NB4 (cell line): Measurements from ENCODE around the gene ASAP3.

ENCODE experiments used
- DNase-seq: peaks from one replicate; pipeline ENCODE4 v3.0.0; 2010; ENCODE audit warnings: low read depth
- H3K4me3 ChIP-seq: one replicate; pipeline ENCODE4 v1.5.1; 2011; ENCODE audit warnings: mild to moderate bottlenecking, low read depth, low read length, moderate library complexity
- MYC ChIP-seq: IDR thresholded peaks from 2 replicates; pipeline ENCODE4 v1.6.1; 2011; ENCODE audit warnings: low read depth, low read length
- POLR2A ChIP-seq: IDR thresholded peaks from 2 replicates; pipeline ENCODE4 v1.6.1; 2011; ENCODE audit warnings: mild to moderate bottlenecking; ENCODE audit not compliant: insufficient read length; ENCODE audit errors: extremely low read depth
- TF ChIP-seq, protein P1 (sequence below): IDR thresholded peaks from one replicate; pipeline ENCODE4 v1.5.1; 2012; ENCODE audit warnings: low read depth, low read length
- TF ChIP-seq, protein P2 (sequence below): IDR thresholded peaks from 2 replicates; pipeline ENCODE4 v1.6.1; 2011; ENCODE audit warnings: low read depth, low read length

Gene ASAP3

DNA sequence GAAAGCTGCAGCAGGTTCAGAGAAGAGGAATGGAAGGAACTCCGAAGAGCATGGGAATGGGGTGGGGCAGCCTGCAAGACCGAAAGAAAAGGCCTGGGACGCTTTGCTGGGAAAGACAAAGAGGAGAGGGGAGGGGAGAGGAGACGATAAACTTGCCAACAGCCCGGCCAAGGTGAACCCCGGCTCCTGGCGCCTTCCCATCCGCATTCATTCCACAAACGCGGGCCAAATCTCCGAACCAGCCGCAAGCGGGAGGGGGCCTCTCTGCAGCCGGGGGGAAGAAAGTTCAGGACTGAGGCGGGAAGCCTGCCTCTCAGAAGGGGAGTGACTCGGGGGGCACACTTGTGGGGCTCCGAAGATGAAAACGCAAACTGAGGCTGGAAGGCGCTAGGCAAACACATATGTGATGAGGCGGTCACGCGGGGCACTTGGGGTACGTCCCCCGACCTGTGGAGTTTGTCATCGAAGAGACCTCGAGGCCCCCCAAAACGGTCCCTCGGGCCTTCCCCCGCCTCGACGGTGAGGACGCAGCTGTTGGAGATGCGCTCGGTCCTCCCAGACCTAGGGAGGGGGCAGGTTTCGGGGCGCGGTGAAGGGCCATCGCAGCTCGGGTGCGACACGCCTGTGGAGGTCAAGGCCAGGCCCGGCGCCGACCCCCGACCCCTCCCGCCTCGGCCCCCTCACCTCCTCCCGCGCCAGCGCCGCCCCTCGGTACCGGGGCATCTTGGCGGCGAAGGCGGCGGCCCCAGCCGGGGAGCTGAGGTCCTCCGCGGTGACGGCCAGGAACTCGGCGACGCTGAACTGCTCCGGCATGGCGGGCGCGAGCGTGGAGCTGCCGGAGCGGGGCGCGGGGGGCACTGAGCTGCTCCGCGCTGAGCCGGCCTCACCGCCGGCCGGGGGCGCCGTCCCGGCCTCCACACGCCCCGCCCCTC is at the start of gene ASAP3:
ASAP3 (minus strand) TSS at position 859 of the 932 bp plus-strand sequence; CDS start at position 813, 46 bp downstream.
- DNase-seq = no peak
- TF ChIP-seq POLR2A (no peak), MYC (no peak)
- TF ChIP-seq, protein P1, sequence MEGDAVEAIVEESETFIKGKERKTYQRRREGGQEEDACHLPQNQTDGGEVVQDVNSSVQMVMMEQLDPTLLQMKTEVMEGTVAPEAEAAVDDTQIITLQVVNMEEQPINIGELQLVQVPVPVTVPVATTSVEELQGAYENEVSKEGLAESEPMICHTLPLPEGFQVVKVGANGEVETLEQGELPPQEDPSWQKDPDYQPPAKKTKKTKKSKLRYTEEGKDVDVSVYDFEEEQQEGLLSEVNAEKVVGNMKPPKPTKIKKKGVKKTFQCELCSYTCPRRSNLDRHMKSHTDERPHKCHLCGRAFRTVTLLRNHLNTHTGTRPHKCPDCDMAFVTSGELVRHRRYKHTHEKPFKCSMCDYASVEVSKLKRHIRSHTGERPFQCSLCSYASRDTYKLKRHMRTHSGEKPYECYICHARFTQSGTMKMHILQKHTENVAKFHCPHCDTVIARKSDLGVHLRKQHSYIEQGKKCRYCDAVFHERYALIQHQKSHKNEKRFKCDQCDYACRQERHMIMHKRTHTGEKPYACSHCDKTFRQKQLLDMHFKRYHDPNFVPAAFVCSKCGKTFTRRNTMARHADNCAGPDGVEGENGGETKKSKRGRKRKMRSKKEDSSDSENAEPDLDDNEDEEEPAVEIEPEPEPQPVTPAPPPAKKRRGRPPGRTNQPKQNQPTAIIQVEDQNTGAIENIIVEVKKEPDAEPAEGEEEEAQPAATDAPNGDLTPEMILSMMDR = no peak
- TF ChIP-seq, protein P2, sequence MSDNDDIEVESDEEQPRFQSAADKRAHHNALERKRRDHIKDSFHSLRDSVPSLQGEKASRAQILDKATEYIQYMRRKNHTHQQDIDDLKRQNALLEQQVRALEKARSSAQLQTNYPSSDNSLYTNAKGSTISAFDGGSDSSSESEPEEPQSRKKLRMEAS = no peak
- peak within 1 kb of the TSS; percentile 40 for H3K4me3 ChIP-seq

DNA sequence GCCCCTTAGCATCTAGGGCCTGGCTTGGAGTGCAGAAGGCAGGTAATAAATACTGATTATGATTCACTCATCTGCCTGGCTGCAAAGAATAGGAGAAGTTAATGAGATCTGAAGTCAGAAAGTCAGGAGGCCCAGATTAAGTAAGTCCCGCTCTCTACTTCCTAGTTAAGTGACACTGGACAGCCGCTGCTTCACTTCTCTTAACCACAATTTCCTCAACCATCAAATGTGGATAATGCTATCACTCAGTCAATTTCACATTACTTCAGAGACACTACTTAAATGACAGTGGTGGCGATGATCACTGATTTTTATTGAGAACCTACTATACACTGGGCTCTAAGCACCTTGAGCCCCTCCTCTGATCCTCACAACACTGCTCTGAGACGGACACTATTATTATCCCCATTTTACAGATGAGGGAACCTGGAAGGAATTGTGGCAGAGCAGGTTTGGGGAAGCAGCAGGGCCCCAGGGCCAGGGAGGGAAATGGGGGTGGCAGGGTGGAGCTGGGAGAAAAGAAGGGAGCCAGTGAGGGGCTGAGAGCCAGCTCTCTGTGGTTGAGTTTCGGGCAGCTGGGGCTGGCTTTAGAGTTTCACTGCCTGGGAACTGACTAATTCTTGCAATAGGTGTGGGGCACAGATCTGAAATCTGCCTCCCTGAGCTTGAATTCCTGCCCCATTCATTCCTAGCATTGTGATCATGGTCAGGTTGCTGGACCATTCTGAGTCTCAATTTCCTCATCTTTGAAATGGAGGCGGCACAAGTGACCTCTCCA is 49.5 kb upstream of the ASAP3 start:
- no peak overlapping the region for H3K4me3 ChIP-seq
- DNase-seq = peak; percentile 84
- TF ChIP-seq, protein P1 = no peak
- no peak for TF ChIP-seq POLR2A
- no peak; the same call in 1 of the 2 replicates for TF ChIP-seq MYC
- TF ChIP-seq, protein P2 = no peak

DNA sequence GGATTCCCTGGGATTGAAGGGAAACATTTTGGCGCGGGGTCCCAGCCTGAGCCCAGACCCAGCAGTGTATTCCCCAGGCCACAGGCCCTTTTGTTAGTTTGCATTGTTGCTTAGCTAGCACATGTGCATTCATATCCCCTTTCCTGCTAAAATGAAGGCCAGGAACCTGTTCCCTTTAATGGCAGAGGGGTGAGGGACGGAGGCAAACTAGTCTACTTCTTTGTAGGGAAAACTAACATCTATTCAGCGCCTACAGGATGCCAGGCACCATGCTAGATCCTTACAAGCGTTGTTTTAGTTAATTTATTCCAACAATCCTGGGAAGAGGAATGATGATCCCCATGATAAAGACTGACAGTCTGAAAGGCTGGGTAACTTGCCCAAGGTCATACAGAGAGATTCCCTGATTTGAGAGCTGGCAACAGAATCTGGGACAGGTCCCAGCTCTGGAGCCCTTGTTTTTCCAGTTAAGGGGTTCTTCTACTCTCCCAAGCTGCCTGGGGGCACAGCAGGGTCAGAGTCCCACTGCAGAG is 47.6 kb upstream of the ASAP3 start:
- peak overlapping the region; percentile 43 for H3K4me3 ChIP-seq
- no peak for DNase-seq
- TF ChIP-seq, protein P2 = no peak
- TF ChIP-seq POLR2A (no peak), MYC (no peak)
- TF ChIP-seq, protein P1 = no peak

DNA sequence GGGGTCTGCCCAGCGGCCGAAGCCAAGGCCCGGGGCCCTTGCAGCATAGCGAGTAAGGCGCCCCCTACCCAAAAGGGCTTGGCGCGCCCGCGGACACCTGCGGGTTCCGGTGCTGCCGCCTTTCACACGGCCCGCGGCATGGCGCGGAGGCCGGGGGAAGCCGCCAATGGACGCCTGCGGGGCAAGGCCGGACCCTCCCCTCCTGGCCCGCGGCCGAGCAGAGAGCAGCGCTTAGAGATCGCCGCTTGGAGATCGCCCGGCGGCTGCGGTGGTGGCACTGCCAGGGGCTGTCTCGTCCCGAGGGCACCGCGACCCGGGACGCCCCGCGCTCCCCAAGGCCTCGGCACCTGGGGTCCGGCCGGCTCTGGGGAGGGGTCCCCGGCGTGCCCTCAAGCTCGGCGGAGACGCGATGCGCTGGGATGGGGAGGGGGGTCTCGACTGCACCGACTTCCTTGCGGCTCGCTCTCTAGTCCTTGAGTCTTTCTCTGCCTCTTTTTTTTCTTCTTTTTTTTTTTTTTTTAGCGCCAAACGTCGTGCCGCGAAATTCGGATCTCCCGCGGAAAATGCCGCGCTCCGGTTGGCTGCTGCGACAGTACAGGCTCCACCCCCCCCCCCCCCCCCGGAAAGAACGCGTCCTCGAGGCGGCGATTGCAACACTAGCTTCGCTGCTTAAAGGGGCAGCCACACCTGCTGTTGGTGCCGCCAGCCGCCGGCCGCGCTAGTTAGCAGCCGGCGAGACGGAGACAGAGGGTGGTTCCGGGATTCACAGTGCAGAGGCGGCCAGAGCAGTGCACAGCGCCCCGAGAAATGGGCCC is 47.0 kb upstream of the ASAP3 start, which contains the start of gene E2F2:
E2F2 (minus strand) TSS at position 487 of the 815 bp plus-strand sequence; CDS start at position 47, 440 bp downstream.
- DNase-seq = peak; percentile 93
- TF ChIP-seq POLR2A = peak; percentile 44
- TF ChIP-seq, protein P1 = no peak
- TF ChIP-seq, protein P2 = peak; percentile 21; the same call in 1 of the 2 replicates
- peak; percentile 24; the same call in 1 of the 2 replicates for TF ChIP-seq MYC
- H3K4me3 ChIP-seq = peak within 1 kb of the TSS; percentile 64

- TF ChIP-seq MYC (no peak), POLR2A (no peak)
- TF ChIP-seq, protein P1 = no peak
- TF ChIP-seq, protein P2 = no peak
- H3K4me3 ChIP-seq = peak overlapping the region; percentile 64
- DNase-seq = no peak
Measured at GRCh38 chr1:23530087-23530746, 46.2 kb upstream of the ASAP3 start.
